ENCODE measurements around the gene FRRS1L. TPM values are rescaled to one million over a fixed set of nuclear protein-coding genes. Genes with fewer than 3 reads are reported as not detected.

FRRS1L gene
- total and polyA plus RNA-seq, 2 of the 13 experiments (the other 11 are each of a cell fraction or from before 2014, with no cell fraction given), result 0.02 to 0.03 TPM

DNA sequence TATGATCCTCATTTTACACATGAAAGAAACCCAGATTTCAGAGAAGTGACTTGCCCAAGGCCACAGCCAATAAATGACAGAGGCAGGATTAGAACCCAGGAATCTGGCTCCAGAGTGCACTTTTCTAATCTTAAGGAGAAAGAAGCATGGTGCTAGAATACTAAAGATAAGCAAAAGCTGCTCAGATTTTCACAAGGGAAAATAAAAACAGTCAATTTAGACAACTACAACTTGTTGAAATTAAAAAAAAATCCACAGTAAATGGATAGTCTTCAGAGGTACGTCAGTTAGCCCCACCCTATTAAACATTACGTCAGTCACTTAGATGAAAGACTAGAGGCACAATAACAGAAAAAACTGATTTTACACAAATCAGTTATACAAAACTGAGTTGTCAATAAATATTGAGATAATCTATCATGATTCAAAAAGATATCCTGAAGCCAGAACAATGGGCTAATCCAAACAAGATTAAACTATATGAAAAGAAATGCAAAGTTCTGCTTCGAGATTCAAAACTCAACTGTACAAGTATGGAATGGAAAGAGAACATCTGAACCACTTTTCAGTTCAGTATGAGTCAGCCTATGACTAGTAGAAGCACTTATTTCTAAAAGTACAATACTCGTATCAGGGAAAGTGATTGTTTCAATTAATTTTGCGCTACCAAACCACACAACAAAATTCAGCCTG lies 56.6 kb downstream of the FRRS1L start (continued):
- TF ChIP-seq, protein P1, sequence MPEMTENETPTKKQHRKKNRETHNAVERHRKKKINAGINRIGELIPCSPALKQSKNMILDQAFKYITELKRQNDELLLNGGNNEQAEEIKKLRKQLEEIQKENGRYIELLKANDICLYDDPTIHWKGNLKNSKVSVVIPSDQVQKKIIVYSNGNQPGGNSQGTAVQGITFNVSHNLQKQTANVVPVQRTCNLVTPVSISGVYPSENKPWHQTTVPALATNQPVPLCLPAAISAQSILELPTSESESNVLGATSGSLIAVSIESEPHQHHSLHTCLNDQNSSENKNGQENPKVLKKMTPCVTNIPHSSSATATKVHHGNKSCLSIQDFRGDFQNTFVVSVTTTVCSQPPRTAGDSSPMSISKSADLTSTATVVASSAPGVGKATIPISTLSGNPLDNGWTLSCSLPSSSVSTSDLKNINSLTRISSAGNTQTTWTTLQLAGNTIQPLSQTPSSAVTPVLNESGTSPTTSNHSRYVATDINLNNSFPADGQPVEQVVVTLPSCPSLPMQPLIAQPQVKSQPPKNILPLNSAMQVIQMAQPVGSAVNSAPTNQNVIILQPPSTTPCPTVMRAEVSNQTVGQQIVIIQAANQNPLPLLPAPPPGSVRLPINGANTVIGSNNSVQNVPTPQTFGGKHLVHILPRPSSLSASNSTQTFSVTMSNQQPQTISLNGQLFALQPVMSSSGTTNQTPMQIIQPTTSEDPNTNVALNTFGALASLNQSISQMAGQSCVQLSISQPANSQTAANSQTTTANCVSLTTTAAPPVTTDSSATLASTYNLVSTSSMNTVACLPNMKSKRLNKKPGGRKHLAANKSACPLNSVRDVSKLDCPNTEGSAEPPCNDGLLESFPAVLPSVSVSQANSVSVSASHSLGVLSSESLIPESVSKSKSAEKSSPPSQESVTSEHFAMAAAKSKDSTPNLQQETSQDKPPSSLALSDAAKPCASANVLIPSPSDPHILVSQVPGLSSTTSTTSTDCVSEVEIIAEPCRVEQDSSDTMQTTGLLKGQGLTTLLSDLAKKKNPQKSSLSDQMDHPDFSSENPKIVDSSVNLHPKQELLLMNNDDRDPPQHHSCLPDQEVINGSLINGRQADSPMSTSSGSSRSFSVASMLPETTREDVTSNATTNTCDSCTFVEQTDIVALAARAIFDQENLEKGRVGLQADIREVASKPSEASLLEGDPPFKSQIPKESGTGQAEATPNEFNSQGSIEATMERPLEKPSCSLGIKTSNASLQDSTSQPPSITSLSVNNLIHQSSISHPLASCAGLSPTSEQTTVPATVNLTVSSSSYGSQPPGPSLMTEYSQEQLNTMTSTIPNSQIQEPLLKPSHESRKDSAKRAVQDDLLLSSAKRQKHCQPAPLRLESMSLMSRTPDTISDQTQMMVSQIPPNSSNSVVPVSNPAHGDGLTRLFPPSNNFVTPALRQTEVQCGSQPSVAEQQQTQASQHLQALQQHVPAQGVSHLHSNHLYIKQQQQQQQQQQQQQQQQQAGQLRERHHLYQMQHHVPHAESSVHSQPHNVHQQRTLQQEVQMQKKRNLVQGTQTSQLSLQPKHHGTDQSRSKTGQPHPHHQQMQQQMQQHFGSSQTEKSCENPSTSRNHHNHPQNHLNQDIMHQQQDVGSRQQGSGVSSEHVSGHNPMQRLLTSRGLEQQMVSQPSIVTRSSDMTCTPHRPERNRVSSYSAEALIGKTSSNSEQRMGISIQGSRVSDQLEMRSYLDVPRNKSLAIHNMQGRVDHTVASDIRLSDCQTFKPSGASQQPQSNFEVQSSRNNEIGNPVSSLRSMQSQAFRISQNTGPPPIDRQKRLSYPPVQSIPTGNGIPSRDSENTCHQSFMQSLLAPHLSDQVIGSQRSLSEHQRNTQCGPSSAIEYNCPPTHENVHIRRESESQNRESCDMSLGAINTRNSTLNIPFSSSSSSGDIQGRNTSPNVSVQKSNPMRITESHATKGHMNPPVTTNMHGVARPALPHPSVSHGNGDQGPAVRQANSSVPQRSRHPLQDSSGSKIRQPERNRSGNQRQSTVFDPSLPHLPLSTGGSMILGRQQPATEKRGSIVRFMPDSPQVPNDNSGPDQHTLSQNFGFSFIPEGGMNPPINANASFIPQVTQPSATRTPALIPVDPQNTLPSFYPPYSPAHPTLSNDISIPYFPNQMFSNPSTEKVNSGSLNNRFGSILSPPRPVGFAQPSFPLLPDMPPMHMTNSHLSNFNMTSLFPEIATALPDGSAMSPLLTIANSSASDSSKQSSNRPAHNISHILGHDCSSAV (CRISPR knock-in tag; IDR thresholded peaks at IDR 0.05; ENCODE audit: borderline replicate concordance), result no peak
- TF ChIP-seq SOX13 (IDR thresholded peaks at IDR 0.05), result no peak
- TF ChIP-seq SOX13 (CRISPR knock-in tag; conservative IDR thresholded peaks at IDR 0.05 in 1 of 2, IDR thresholded peaks at IDR 0.05 in 1 of 2), result no peak
- TF ChIP-seq, protein P2, sequence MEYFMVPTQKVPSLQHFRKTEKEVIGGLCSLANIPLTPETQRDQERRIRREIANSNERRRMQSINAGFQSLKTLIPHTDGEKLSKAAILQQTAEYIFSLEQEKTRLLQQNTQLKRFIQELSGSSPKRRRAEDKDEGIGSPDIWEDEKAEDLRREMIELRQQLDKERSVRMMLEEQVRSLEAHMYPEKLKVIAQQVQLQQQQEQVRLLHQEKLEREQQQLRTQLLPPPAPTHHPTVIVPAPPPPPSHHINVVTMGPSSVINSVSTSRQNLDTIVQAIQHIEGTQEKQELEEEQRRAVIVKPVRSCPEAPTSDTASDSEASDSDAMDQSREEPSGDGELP (IDR thresholded peaks at IDR 0.05; ENCODE audit: borderline replicate concordance, low read depth), result no peak
- no peak for TF ChIP-seq ZNF251 (CRISPR knock-in tag; IDR thresholded peaks at IDR 0.05)
- no peak for TF ChIP-seq IKZF5 (CRISPR knock-in tag; IDR thresholded peaks at IDR 0.05)
- TF ChIP-seq ZBTB40 (IDR thresholded peaks at IDR 0.05), result no peak
- no peak for TF ChIP-seq ZBTB40 (CRISPR knock-in tag; IDR thresholded peaks at IDR 0.05)
- TF ChIP-seq ZEB1 (IDR thresholded peaks at IDR 0.05; ENCODE audit: insufficient replicate concordance, low read depth), result no peak

All from HepG2 (cell line).